NT2/D1 (cell line): Measurements from ENCODE around the gene GP1BB.

Experiments
- YY1 ChIP-seq: IDR thresholded peaks from 2 replicates; pipeline ENCODE4 v1.6.1; 2011; ENCODE audit not compliant: insufficient read length, insufficient read depth
- ZNF274 ChIP-seq: IDR thresholded peaks from 2 replicates; pipeline ENCODE4 v1.6.1; 2011; ENCODE audit warnings: mild to moderate bottlenecking, low read depth, low read length

- TF ChIP-seq YY1 (no peak), ZNF274 (no peak)
Observed at GRCh38 chr22:19713650-19714311, 9.6 kb upstream of the GP1BB start.
